GM12874 (cell line): ENCODE results near the gene ARHGEF18.
A peak's percentile ranks its signal among the peaks of the same experiment; 100 is the strongest.

Experiments
- TF ChIP-seq, protein P1 (sequence below): IDR thresholded peaks from 2 replicates; pipeline ENCODE4 v1.5.1; 2011; ENCODE audit warnings: low read depth, mild to moderate bottlenecking, control low read depth, low read length, moderate library complexity; ENCODE audit not compliant: insufficient read depth

ARHGEF18 gene

DNA sequence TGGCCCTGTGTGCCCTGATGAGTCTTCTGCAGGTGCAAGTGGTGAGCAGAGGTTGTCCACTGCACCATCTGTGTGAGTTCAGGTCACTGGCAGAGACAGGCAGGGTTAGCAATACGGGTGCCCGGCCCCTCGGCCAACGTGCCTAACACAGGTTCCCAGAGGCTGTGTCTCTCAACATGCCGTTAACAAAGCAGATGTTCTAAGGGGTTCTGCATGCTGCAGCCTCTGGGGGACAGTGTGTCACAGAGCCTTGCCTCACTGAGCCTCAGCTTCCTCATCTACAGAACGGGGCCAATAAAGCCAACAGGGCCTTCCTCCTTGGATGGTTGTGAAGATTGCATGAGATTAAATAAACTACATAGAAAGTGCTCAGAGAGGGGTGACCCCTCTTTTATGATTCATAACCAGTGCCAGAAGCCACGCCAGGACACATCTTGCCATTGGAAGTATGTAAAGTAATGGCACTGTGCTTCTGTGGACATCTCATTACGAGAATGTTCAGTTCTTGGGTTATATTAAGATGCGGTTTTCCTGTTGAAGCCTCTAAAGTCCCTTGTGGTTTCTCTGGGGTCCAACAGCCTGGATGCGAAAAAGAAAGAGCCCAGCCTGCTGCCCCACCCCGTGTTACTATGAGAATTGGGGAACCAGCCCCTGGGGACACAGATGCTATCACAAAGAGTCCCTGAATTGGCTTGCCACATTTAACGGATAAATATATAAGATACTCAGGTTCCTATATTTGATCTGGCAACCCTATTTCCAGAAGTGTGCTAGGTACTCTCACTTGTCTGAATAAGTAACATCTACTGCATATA lies 11.2 kb upstream of the ARHGEF18 start:
- TF ChIP-seq, protein P1, sequence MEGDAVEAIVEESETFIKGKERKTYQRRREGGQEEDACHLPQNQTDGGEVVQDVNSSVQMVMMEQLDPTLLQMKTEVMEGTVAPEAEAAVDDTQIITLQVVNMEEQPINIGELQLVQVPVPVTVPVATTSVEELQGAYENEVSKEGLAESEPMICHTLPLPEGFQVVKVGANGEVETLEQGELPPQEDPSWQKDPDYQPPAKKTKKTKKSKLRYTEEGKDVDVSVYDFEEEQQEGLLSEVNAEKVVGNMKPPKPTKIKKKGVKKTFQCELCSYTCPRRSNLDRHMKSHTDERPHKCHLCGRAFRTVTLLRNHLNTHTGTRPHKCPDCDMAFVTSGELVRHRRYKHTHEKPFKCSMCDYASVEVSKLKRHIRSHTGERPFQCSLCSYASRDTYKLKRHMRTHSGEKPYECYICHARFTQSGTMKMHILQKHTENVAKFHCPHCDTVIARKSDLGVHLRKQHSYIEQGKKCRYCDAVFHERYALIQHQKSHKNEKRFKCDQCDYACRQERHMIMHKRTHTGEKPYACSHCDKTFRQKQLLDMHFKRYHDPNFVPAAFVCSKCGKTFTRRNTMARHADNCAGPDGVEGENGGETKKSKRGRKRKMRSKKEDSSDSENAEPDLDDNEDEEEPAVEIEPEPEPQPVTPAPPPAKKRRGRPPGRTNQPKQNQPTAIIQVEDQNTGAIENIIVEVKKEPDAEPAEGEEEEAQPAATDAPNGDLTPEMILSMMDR = peak; percentile 35; the same call in 1 of the 2 replicates

DNA sequence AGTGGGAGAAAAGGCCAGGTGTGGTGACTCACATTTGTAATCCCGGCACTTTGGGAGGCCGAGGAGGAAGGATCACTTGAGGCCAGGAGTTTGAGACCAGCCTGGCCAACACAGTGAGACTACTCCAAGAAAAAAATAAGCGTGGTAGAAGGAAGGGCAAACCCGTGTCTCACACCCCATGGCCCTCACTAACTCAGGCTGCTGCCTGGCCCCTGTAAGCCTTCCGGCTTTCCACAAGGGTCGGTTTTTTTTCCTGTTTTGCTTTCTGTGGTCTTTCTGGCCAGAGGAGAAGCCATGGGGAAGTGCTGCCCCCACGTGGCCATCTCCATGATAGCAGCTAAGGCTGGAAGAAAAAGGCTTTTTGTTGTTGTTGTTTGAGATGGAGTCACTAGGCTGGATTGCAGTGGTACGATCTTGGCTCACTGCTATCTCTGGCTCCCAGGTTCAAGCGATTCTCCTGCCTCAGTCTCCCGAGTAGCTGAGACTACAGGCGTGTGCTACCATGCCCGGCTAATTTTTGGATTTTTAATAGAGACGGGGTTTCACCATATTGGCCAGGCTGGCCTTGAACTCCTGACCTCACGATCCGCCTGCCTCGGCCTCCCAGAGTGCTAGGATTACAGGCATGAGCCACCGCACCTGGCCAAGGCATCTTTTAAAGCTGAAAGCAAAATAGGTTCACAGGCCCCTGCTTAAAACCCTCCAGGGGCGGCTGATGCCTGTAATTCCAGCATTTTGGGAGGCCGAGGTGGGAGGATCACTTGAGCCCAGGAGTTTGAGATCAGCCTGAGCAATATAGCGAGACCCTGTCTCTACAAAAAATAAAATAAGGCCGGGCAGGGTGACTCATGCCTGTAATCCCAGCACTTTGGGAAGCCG lies 7.5 kb upstream of the ARHGEF18 start:
- TF ChIP-seq, protein P1 = peak; percentile 86

DNA sequence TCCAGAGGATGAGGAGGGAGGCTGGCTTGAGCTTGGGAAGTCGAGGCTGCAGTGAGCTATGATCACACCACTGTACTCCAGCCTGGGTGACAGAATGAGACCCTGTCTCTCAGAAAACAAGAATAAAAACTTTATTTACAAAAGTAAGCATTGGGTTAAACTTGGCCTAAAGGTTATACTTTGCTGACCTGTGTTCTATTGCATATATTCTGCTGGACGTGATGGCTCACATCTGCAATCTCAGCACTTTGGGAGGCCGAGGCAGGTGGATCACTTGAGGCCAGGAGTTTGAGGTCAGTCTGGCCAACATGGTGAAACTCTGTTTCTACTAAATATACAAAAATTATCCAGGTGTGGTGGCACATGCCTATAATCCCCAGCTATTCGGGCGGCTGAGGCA lies 6.6 kb upstream of the ARHGEF18 start:
- TF ChIP-seq, protein P1 = no peak

DNA sequence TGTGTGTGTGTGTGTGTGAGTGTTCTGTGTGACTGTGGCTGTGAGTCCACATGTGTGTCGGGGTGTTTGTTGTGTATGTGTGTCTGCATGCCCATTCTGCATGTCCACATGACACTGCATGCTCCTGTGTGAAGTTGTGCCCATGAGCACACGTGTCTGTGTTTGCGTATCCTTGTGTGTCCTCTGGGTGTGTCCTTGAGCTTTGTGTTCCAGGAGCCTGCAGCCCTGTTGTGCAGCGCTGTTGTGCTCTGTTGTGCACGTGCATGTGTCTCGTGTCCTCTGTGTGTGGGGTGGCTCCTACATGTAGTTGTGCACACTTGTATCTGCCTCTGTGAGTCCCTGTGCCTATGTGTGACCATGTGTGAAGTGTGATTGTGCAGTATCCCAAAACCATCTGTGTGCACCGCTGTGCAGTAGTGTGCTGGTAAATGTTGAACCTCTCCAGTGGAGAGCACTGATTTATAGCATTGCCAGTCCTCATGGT lies 2.2 kb upstream of the ARHGEF18 start:
- TF ChIP-seq, protein P1 = no peak

DNA sequence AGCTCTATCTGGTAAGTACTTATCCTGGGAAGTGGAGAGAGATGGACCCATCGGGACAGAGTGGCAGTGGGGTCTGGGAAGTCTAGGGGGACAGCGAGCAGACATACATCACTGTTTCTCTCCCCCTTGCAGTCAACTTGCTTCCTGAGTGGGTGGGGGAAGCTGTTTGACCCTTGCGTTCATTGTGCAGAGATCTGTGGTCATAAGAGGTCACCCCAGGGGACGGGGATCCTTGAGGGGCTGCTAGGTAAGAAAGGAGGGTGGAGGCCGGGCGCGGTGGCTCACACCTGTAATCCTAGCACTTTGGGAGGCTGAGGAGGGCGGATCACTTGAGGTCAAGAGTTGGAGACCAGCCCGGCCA lies 474 bp downstream of the ARHGEF18 start:
- TF ChIP-seq, protein P1 = no peak

DNA sequence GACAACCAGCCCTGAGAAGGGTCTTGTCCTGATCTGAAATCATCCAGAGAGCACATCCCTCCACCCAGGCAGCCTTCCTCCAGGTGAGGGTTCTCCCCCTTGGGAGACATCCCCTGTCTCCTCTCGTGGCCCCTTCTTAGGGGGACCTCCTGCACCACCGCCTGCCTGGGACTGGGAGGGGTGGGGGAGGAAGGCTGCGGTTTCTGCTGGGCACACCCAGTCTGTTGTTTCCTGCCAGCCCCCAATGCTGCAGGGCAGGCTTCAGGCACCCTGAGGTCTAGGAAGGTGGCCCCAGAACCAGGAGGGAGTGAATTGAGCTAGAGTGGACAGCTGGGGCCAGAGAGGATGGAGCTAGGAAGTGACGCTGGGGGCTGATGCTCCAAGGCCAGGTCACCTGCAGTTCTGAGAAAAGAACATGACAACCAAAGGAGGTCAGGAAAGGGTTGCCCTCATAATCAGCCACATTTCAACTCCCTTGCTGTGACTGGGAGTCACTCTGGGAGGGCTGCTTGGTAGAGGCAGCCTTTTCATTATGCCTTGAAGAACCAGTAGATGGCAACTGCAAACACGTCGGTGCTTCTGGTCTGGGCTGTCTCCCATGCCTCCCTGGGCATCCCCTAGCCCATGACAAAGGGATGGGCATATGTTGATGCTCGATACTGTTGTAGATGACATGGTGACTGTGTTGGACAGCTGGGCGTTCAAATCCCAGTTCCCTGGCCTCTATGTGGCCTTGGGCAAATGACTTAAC lies 1.4 kb downstream of the ARHGEF18 start:
- TF ChIP-seq, protein P1 = 0 out of 2 replicates have a peak, but pooled peaks have one; percentile 6
